Sigmoid colon (tissue), 3 donors: Measurements from ENCODE around the gene C10orf105.

Experiments used
- POLR2A ChIP-seq, 2 donors: fragments of 450-650 bp; IDR thresholded peaks; one replicate each; pipeline ENCODE4 v1.6.1; 2016; ENCODE audit warnings: antibody characterized with exemption in 2 of 2, mild to moderate bottlenecking in 2 of 2, moderate library complexity in 2 of 2
- TF ChIP-seq, protein P1 (sequence below), 4 experiments: fragments of 450-650 bp in 3 of 4; fragments of 200-600 bp in 1 of 4; IDR thresholded peaks; one replicate each; pipeline ENCODE4 v1.5.1; 2016 to 2019; ENCODE audit warnings: antibody characterized with exemption in 4 of 4, mild to moderate bottlenecking in 3 of 4, moderate library complexity in 2 of 4

DNA sequence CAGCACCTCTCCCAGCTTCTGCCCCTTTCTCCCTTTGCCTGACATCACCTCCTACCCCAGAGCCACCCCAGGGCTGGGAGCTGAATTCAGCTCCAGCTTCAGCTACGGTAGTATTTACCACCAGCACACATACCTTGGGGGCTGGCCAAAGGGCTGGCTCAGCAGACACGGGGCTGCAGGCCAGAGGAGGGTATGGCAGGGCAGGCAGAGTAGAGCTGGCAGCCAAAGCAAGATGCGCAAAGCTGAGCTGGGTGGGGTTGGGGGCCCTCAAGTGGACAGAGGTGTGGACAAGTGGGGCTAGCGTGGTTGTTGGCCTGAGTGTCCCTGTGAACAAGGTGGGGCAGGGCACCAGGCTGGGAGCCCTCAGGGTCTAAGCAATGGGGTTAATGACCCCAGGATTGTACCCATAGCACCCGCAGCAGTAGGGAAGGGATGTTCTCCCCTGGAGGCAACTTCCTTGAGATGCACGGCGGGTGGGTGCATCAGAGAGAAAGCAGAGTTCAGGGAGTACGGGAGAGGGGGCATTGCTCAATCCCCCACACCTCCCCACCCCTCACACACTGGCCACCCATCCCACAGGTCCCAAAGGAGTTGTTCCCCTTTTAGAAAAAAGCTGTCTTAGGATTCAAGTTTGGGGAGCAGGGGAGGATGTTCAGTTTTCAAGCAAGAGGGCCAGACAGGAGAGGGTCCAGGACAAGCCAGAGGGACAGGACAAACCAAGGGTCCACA lies 45.8 kb upstream of the C10orf105 start:
- no peak for TF ChIP-seq POLR2A (IDR thresholded peaks at IDR 0.05)
- TF ChIP-seq, protein P1, sequence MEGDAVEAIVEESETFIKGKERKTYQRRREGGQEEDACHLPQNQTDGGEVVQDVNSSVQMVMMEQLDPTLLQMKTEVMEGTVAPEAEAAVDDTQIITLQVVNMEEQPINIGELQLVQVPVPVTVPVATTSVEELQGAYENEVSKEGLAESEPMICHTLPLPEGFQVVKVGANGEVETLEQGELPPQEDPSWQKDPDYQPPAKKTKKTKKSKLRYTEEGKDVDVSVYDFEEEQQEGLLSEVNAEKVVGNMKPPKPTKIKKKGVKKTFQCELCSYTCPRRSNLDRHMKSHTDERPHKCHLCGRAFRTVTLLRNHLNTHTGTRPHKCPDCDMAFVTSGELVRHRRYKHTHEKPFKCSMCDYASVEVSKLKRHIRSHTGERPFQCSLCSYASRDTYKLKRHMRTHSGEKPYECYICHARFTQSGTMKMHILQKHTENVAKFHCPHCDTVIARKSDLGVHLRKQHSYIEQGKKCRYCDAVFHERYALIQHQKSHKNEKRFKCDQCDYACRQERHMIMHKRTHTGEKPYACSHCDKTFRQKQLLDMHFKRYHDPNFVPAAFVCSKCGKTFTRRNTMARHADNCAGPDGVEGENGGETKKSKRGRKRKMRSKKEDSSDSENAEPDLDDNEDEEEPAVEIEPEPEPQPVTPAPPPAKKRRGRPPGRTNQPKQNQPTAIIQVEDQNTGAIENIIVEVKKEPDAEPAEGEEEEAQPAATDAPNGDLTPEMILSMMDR (IDR thresholded peaks at IDR 0.05), result peak in 2 of 4 experiments; percentile 3 to 31
